Left lung (tissue), 10 donors: Measurements from ENCODE around the gene SIMC1. TPM values are rescaled to one million over a fixed set of nuclear protein-coding genes. Genes with fewer than 3 reads are reported as not detected.
"Not testable (repeated sequence)": the region's sequence is repeated elsewhere in the genome, so short reads cannot be mapped to it uniquely, and the experiment has no call there.

Source experiments
- ATAC-seq: fragments of 200-7000 bp; cut with Tn5 transposase; one replicate; pipeline ENCODE4 v1.9.1; 2020; ENCODE audit warnings: moderate library complexity
- DNase-seq, 4 donors: peaks; one replicate each; pipeline ENCODE4 v3.0.0-alpha.2; 2013 to 2020
- H3K27ac ChIP-seq, 2 donors: fragments of 200-600 bp; sonication (generic) in 1 of 2; one replicate each; pipeline versions ENCODE4 v1.5.0 to v1.8.0; 2020 to 2021
- H3K27me3 ChIP-seq, 2 donors: fragments of 200-600 bp; sonication (generic) in 1 of 2; one replicate each; pipeline versions ENCODE4 v1.5.0 to v1.8.0; 2020 to 2021
- H3K36me3 ChIP-seq, 2 donors: fragments of 200-600 bp; sonication (generic) in 1 of 2; one replicate each; pipeline versions ENCODE4 v1.5.0 to v1.8.0; 2020 to 2021
- H3K4me1 ChIP-seq, 2 donors: fragments of 200-600 bp; one replicate each; pipeline ENCODE4 v1.8.0; 2021
- H3K4me3 ChIP-seq, 2 donors: fragments of 200-600 bp; sonication (generic) in 1 of 2; one replicate each; pipeline versions ENCODE4 v1.5.0 to v1.8.0; 2020 to 2021; ENCODE audit warnings: mild to moderate bottlenecking in 1 of 2
- H3K9me3 ChIP-seq, 2 donors: fragments of 200-600 bp; sonication (generic) in 1 of 2; one replicate each; pipeline versions ENCODE4 v1.5.0 to v1.8.0; 2020 to 2021
- intact Hi-C, 2 donors: fragments of 100-400 bp; cut with DNase I; formaldehyde crosslinking; loops; one replicate each; pipeline versions ENCODE4 v1.11.2 to v1.14.2; 2022
- polyA plus RNA-seq, 6 donors: library from polyadenylated mRNA; unstranded; fragments of 120-200 nt; gene quantifications; one replicate each; pipeline ENCODE4 v1.2.1, GENCODE V29; 2013; ENCODE audit not compliant: insufficient read length in 6 of 6
- total RNA-seq, 2 donors: library from RNA; stranded (reverse); fragmentation: NEBNext Ultra II Directional; extraction: Animal tissue kit (Norgen Biotek cat#: 25700); gene quantifications; one replicate each; pipeline ENCODE4 v1.2.1, GENCODE V29; 2021
- TF ChIP-seq, protein P1 (sequence below), 2 donors: fragments of 200-600 bp; sonication (generic) in 1 of 2; IDR thresholded peaks; one replicate each; pipeline versions ENCODE4 v1.5.0 to v1.8.0; 2021; ENCODE audit warnings: antibody characterized with exemption in 2 of 2
- donor health status: DM: no; HTN: yes; CAD: no.
- donor health status: DM: no; HTN: no; CAD: no.

The SIMC1 gene
- total and polyA plus RNA-seq, 8 donors: 13.4 to 31.3 (median 26.0) TPM

DNA sequence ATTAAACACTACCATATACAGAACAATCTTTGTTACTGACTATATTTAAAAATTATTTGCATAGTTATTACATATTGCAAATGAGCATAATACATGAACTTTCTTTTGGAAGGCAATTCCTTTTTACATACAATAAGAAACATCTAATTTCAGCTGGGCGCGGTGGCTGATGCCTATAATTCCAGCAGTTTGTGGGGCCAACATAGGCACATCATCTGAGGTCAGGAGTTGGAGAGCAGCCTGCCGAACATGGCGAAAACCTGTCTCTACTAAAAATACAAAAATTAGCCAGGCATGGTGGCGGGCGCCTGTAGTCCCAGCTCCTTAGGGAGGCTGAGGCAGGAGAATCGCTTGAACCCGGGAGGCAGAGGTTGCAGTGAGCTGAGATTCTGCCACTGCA lies 36.4 kb upstream of the SIMC1 start:
- H3K4me1 ChIP-seq: peaks cover 0 to 7% of the 10 kb centered on the region in 2 donors
- TF ChIP-seq, protein P1, sequence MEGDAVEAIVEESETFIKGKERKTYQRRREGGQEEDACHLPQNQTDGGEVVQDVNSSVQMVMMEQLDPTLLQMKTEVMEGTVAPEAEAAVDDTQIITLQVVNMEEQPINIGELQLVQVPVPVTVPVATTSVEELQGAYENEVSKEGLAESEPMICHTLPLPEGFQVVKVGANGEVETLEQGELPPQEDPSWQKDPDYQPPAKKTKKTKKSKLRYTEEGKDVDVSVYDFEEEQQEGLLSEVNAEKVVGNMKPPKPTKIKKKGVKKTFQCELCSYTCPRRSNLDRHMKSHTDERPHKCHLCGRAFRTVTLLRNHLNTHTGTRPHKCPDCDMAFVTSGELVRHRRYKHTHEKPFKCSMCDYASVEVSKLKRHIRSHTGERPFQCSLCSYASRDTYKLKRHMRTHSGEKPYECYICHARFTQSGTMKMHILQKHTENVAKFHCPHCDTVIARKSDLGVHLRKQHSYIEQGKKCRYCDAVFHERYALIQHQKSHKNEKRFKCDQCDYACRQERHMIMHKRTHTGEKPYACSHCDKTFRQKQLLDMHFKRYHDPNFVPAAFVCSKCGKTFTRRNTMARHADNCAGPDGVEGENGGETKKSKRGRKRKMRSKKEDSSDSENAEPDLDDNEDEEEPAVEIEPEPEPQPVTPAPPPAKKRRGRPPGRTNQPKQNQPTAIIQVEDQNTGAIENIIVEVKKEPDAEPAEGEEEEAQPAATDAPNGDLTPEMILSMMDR (IDR thresholded peaks at IDR 0.05): no peak
- no peak overlapping the region for H3K27ac ChIP-seq
- H3K4me3 ChIP-seq: no peak overlapping the region
- no peaks in the 10 kb centered on the region for H3K36me3 ChIP-seq
- intact Hi-C loops: no loop called here
- H3K9me3 ChIP-seq: no peaks in the 10 kb centered on the region
- no peak for ATAC-seq
- DNase-seq: no peak
- peaks cover 5 to 41% of the 10 kb centered on the region in 2 donors for H3K27me3 ChIP-seq

DNA sequence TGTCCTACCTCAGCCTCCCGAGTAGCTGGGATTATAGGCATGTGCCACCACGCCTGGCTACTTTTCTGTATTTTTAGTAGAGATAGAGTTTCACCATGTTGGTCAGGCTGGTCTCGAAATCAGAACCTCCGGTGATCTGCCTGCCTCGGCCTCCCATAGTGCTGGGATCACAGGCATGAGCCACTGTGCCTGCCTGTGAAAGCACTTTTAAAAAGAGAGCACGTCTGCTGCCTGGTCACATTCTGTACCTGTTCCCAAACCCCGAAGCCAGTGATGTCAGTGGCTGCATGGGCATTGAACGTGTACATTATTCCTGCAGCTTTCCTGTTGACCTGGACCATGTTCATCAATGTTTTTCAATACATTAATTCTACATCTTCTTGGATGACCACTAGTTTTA lies 35.1 kb upstream of the SIMC1 start:
- intact Hi-C loops: no loop called here
- H3K4me1 ChIP-seq: peaks cover 0 to 7% of the 10 kb centered on the region in 2 donors
- no peak overlapping the region for H3K27ac ChIP-seq
- no peaks in the 10 kb centered on the region for H3K36me3 ChIP-seq
- TF ChIP-seq, protein P1 (IDR thresholded peaks at IDR 0.05): no peak
- peaks cover 5 to 30% of the 10 kb centered on the region in 2 donors for H3K27me3 ChIP-seq
- no peaks in the 10 kb centered on the region for H3K9me3 ChIP-seq
- no peak for ATAC-seq
- no peak overlapping the region for H3K4me3 ChIP-seq
- DNase-seq: no peak

DNA sequence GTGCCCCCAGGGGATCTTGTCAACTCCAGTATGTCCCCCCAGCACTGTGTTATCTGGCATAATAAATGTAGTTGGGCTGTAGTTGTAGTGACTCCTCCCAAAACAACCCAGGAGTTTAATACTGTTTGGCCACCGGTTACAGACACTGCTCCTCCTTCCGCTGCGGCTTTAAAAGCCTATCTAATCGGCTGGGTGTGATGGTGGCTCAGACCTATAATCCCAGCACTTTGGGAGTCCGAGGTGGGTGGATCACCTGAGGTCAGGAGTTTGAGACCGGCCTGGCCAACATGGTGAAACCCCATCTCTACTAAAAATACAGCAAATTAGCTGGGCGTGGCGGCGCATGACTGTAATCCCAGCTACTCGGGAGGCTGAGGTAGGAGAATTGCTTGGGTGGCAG lies 34.7 kb upstream of the SIMC1 start:
- H3K36me3 ChIP-seq, ATAC-seq, intact Hi-C loops, H3K9me3 ChIP-seq, H3K4me3 ChIP-seq, H3K27ac ChIP-seq, H3K4me1 ChIP-seq, DNase-seq: not testable (repeated sequence)
- peaks cover 5 to 25% of the 10 kb centered on the region in 2 donors for H3K27me3 ChIP-seq

DNA sequence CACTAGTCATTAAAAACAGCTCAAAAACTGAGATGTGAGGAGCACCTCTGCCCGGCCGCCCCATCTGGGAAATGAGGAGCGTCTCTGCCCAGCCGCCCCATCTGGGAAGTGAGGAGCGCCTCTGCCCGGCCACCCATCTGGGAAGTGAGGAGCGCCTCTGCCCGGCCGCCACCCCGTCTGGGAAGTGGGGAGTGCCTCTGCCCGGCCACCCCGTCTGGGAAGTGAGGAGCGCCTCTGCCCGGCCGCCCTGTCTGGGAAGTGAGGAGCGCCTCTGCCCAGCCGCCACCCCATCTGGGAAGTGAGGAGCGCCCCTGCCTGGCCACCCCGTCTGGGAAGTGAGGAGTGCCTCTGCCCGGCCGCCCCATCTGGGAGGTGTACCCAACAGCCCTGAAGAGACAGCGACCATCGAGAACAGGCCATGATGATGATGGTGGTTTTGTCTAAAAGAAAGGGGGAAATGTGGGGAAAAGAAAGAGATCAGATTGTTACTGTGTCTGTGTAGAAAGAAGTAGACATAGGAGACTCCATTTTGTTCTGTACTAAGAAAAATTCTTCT lies 23.7 kb upstream of the SIMC1 start:
- H3K4me3 ChIP-seq, H3K27ac ChIP-seq, H3K4me1 ChIP-seq, H3K27me3 ChIP-seq, H3K36me3 ChIP-seq, H3K9me3 ChIP-seq, ATAC-seq, DNase-seq, intact Hi-C loops: not testable (repeated sequence)

DNA sequence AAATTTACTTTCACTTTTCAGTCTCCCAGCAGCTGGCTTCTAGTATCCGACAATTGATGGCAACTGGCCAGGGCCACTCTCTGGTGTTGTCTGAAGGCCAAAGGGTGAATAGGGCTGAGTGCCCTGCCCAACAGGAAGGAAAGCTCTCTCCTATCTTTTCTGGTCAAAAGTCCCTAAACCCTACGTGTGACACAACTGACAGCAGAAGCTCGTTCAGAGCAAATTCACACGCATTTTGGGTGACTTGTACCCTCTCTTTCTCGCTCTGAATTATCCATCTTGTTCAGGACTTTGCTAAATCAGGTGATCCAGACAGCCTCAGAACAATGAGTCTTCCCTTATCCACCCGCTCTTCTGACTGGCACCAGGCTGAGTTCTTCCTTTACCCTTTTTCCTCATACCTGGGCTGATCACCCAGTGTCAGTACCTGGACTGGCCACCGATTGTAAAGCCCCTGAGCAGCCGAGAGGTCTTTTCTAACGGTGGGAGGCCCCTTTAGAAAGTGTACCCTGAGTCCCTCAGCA lies 21.8 kb upstream of the SIMC1 start:
- ATAC-seq (peak; percentile 90), DNase-seq (peak in 2 of 4 donors; percentile 71 to 72)
- H3K4me3 ChIP-seq, H3K4me1 ChIP-seq, H3K27ac ChIP-seq, H3K27me3 ChIP-seq, H3K9me3 ChIP-seq, intact Hi-C loops, H3K36me3 ChIP-seq: not testable (repeated sequence)

DNA sequence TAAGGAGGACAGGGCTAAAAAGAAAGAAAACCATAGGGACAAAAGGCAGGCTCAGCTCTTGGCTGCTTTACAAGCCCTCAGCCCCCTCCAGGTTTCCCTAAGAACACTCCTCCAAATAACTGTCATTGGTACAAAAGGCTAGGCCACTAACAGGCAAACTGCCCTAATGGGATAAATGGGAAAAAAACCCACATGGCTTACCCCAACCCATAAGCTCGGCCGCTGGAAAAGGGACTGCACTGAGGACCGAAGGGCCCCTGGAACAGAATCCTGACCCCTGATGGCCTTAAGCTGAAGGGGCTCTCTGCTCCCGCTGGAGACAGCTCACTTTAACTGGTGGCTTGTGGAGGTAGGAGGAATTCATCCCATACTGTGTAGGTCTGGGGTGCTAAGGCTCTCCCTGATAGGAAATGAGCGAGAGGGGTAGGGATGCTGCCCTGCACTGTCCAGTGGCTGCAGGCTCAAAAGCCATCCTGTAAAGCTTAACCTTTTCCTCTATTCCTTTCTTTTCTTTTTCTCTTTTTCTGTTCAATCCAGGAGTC lies 21.0 kb upstream of the SIMC1 start:
- H3K27me3 ChIP-seq, DNase-seq, H3K36me3 ChIP-seq, H3K4me1 ChIP-seq, intact Hi-C loops, H3K4me3 ChIP-seq, H3K27ac ChIP-seq, ATAC-seq, H3K9me3 ChIP-seq: not testable (repeated sequence)

DNA sequence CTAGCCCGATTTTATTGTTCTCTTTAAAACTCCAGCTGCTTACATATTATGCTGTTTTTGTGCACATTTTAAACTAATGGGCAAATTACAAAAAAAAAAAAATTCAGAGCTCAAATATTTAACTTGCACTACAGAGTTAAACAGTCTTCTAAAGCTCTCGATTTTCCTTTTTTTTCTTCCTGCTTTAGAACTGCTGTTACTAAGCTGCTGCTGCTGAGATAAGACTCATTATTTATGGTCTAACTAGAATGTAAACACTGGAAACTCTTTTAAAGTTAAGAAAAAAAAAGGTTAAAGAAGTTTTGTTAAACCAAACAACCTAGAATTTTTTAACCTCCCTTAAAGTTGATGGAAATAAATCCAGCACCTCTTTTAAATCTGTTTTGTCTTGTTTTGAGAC lies 20.5 kb upstream of the SIMC1 start:
- H3K4me1 ChIP-seq, H3K27me3 ChIP-seq, H3K36me3 ChIP-seq, intact Hi-C loops, H3K4me3 ChIP-seq, H3K9me3 ChIP-seq, DNase-seq, H3K27ac ChIP-seq: not testable (repeated sequence)
- peak; percentile 31 for ATAC-seq

DNA sequence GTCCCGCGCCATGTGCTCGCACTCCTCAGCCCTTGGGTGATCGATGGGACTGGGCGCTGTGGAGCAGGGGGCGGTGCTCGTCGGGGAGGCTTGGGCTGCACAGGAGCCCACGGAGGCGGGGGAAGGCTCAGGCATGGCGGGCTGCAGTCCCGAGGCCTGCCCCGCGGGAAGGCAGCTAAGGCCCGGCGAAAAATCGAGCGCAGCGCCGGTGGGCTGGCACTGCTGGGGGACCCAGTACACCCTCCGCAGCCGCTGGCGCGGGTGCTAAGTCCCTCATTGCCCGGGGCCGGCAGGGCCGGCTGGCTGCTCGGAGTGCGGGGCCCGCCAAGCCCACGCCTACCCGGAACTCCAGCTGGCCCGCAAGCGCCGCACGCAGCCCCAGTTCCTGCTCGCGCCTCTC lies 16.2 kb upstream of the SIMC1 start:
- H3K4me3 ChIP-seq, ATAC-seq, H3K27me3 ChIP-seq, H3K27ac ChIP-seq, H3K4me1 ChIP-seq, DNase-seq, H3K9me3 ChIP-seq, intact Hi-C loops, H3K36me3 ChIP-seq: not testable (repeated sequence)

DNA sequence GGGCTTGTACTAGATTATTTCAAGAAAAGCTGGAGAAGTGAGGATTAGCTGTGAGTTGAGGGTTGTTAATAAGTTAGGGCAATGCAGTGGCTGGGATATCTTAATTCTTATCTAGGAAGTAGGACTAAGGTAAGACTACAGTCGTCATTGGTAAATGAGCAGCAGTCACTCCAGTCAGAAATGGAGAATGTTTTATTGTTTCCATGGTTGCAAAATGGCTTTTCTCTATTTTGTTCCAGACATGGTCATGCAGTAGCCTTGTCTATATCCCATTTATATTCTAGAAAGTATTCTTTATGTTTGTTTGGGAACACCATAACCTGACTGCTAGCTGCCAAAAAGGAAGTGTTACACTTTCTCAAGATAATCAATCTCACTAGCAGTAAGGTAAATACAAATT lies 9.9 kb upstream of the SIMC1 start:
- H3K4me1 ChIP-seq, H3K9me3 ChIP-seq, H3K36me3 ChIP-seq, H3K4me3 ChIP-seq, DNase-seq, intact Hi-C loops, H3K27ac ChIP-seq, ATAC-seq, H3K27me3 ChIP-seq: not testable (repeated sequence)

DNA sequence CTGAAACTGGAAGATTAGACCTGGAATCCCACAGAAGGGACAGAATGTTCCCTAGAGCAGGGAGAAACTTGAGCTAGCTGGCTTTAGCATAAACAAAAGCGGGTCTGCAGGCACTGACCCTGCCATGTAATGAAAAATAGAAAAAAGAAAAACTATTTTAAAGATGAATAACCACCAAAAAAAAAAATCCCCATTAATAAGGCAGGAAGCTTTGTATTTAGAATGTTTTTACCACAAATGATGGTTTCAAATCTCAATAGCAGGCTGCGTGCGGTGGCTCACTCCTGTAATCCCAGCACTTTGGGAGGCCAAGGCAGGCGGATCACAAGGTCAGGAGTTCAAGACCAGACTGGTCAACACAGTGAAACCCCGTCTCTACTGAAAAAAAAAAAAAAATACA lies 5.0 kb upstream of the SIMC1 start:
- H3K36me3 ChIP-seq, H3K4me1 ChIP-seq, DNase-seq, H3K27ac ChIP-seq, H3K4me3 ChIP-seq, ATAC-seq, H3K27me3 ChIP-seq, H3K9me3 ChIP-seq, intact Hi-C loops: not testable (repeated sequence)
